ENCODE measurements around the gene ATP6V1G2.
A peak's percentile ranks its signal among the peaks of the same experiment; 100 is the strongest.
"Not testable (repeated sequence)": the region's sequence is repeated elsewhere in the genome, so short reads cannot be mapped to it uniquely, and the experiment has no call there.

ATP6V1G2 gene

GRCh38 chr6:31528307-31528777 is 18.1 kb downstream of the ATP6V1G2 start:
- DNase-seq, result no peak

DNA sequence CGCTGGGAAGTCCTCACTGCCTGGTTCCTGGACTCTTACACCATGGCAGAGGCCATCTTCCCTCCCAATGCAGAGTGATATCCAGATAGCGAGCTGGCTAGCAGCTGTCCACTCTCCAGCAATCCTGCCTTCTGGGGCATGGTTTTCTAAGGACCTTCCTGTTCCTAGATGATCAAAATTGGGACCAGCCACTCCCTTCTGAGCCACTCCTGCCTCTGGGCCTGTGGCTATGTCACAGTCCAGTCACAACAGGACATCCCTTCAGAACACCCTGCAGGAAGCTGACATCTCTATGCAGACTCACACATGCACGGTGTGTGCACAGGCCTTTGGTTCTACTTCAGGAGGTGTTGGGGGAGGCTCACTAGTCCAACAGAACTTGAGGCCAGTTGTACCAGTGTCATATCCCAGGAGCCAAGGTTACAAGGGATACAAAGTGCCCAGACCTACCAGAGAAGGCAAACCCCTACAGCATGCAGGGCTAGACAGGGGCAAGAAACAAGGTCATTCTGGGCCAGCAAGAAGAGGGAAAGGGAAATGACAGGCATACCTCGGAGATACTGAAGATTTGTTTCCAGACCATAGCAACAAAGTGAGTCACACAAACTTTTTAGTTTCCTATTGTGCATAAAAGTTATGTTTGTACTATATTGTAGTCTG is 20.3 kb downstream of the ATP6V1G2 start:
- DNase-seq, result no peak

DNA sequence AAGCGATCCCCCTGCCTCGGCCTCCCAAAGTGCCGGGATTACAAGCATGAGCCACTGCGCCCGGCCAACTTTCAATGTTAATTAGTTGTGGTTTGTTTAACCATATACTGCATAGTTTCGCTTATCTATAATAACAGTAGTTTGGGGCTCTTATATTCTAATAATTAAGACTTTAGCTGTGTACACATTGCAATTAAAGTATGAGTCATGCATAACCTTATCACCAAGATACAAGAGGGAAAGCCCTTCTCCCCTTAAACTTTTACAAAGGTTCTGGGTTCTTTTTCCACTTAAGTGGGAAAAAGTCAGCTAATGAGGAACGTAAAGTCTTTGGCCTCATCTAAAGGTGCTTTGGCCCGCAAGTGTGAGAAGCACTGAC is 20.9 kb downstream of the ATP6V1G2 start:
- DNase-seq, result no peak

GRCh38 chr6:31521835-31522234 is 24.6 kb downstream of the ATP6V1G2 start:
- DNase-seq, result no peak

DNA sequence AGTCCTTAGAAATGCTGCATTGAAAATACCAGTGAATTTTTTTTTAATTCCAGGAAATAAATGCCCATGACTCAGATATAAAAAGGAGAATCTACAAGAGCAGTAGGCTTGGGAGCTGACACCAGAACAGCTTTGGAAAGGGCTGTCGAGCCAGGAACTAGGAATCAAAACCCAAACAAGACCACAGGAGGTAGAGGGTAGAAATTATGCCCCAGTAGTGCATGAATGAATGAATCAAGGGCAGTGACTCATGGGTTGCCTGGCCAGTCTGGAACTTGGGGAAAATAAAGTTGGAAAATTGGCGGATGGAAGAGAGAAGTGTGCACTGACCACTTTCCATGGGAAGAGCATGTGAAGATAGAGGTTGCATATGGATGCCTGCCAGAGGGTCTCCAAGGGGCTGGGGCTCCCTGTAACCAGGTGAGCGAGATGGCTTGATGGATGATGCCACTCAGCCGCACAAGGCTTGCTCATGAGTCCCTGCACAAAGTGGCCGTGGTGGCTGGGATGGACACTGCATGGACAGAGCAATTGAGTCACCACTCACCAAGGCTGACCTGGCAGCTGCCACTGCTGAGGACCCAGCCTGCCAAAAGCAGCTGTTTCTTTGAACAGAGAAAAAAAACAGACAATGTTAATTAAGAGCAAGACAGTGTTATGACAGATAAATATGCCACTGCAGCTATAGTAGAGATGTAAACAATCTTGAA is 32.8 kb downstream of the ATP6V1G2 start:
- no peak for DNase-seq

GRCh38 chr6:31510007-31510406 is 36.4 kb downstream of the ATP6V1G2 start:
- no peak for DNase-seq

DNA sequence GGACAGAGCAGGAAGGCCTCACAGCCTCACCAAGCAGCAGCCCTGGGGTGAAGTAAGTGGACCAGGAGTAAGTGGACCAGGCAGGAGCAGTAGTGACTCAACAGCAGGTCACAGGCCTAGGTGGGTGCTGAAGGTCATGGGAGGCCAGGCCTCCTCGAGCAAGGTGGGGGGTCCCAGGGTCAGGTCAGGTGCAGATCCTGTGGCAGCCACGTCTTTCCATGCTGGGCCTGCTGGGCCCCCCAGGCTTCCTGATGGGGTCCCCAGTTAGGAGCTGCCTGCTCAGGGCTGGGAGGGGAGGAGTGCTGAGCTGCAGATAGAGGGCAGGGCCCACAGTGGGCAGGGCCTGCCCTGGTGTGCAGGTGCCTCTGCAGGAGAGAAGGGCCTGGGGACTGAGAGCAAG is 37.4 kb downstream of the ATP6V1G2 start:
- not testable (repeated sequence) for DNase-seq

GRCh38 chr6:31502586-31502985 is 43.8 kb downstream of the ATP6V1G2 start:
- DNase-seq, result no peak

- not testable (repeated sequence) for DNase-seq
Measured at GRCh38 chr6:31499648-31500047, 46.8 kb downstream of the ATP6V1G2 start.

DNA sequence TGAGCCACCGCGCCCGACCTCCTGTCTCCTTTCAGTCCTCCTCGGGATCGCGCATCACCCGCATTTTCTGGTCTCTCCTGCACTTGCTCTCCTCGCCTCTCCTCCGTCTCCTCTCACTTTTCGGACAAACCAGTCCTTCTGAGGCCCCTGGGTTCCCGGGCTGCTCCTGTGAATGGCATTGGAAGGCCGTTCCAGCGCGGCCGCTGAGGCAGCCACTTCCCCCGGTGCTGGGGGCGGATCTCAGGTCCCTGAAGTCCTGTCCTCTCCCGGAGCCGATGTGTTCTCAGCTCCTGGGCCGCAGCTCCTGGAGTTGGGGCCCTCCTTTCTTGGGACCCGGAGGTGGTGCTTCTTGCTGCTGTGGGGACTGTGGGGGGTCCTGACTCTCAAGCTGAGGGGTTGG is 47.7 kb downstream of the ATP6V1G2 start:
- DNase-seq, result no peak

GRCh38 chr6:31497531-31498476 is 48.6 kb downstream of the ATP6V1G2 start, which contains the start of gene MICB:
TSS of gene MICB (plus strand) at chr6:31498145. CDS start at chr6:31498194, 49 bp downstream.
- DNase-seq, result peak in 1 of 2 experiments; percentile 7

- DNase-seq, result not testable (repeated sequence)
Measured at GRCh38 chr6:31496826-31497225, 49.6 kb downstream of the ATP6V1G2 start.

DNA sequence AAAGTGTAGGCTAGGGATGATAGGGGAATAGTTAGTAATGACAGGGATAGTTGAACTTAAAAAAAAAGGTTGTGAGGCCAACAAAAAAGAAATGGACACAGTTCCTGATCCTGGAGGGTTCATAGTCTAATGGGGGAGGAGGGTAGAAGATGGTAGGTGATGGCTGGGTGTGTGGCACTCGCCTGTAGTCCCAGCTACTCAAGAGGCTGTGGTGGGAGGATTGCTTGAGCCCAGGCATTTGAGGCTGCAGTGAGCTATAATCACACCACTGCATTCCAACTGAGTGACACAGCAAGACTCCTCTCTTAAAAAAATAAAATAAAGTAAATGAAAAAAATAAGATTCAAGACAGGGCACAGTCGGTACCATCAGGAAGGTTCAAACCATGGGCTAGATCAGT is 50.8 kb downstream of the ATP6V1G2 start:
- no peak for DNase-seq
